ENCODE results near the gene TMEM92.
"Not testable (repeated sequence)": the region's sequence is repeated elsewhere in the genome, so short reads cannot be mapped to it uniquely, and the experiment has no call there.

The TMEM92 gene

DNA sequence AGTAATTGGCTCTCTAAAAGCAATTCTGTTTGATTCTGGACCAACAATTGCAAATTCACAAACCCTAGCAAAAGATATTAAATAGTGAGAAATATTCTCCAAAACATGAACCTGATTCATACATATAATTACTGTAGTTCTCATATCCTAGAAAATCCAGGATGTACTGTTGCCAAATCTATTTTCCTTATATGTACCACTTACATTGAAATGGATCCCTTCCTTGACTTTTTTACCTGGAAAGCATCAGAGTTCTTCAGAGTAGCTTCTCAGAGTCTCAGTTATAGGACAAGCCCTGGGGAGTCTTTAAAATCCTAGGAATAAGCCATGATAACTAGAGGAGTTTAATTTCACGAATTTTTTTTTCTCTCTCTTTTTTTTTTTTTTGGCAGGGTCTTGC is 16.7 kb downstream of the TMEM92 start:
- H3K4me3 ChIP-seq (ENCODE audit: low read depth, low read length): no peak overlapping the region
- DNase-seq (ENCODE audit: low read depth): no peak

DNA sequence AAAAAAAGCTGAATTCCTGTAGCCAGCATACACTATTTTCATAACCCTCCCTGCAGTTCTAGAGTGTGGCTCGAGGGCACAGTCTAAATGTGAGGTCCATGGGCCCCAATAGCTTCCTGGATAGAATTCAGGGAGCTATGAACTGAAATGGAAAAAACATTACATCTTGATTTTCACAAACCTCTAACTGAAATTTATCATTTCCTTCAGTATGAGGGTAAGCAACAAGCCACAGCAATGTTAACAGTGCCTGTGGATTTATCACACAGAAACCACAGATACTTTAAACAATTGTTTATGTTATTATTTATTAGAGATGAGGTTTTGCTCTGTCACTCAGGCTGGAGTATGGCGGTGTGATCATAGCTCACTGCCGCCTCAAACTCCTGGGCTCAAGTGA is 18.2 kb downstream of the TMEM92 start:
- DNase-seq (ENCODE audit: low read depth): no peak
- H3K4me3 ChIP-seq (ENCODE audit: low read depth, low read length): no peak overlapping the region

DNA sequence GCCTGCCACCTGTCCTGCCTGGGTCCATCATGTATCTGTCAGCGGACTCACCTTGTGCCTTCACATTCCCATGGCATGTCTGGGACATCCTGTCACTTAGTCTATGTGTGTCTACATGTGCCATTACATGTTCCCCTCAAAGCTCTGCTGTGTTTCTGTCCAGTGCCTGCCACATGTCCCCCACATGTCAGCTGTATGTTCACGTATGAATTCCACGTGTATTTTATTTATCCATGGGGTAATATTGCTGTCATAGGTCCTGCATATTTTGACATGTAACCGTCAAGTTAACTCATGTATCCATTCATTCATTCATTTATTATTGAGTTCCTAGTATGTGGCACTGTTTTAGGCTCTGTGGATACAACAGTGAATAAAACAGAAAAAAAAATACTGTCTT is 20.8 kb downstream of the TMEM92 start:
- DNase-seq (ENCODE audit: low read depth): no peak

DNA sequence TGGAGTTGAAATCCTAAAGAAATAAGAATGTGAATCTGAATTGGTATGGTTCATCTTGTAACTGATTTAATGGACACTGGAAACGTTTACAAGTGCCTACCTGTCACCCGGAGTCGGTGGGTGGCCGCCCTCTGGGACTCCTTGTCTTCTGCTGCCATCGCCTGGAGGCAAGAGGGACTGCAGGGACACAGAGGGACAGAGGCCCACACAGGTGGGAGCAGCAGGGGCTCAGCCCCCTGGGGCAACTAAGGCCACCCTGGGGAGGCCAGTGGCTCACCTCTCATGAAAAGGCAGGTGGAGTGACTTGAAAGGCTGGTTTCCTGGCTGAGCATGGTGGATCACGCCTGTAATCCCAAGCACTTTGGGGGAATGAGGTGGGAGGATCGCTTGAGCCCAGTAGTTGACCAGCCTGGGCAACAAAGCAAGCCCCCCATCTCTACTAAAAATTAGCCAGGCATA is 23.2 kb downstream of the TMEM92 start:
- no peak overlapping the region for H3K4me3 ChIP-seq (ENCODE audit: low read depth, low read length)
- DNase-seq (ENCODE audit: low read depth): no peak

More for the DNA sequence above, 20.8 kb downstream of the TMEM92 start:
- H3K4me3 ChIP-seq (ENCODE audit: low read depth, low read length): no peak overlapping the region

DNA sequence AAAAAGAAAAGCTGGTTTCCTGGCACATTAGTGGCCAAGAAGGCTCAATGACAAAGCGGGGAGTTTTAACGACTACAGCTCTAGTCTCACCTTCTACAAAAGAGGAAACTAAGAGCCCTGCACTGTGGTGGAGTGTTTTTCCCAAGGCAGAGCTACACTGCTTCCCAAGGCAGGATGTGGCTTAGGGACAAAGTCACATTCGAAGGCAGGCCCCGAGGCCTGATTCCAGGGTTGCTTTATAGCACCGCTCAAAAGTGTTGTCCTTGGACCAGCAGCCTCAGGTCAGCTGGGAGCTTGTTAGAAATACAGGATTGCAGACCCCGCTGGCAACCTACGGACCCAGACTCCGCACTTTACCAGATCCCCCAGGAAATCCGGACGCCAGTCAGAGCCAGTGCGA is 23.8 kb downstream of the TMEM92 start:
- H3K4me3 ChIP-seq (ENCODE audit: low read depth, low read length): no peak overlapping the region
- no peak for DNase-seq (ENCODE audit: low read depth)

DNA sequence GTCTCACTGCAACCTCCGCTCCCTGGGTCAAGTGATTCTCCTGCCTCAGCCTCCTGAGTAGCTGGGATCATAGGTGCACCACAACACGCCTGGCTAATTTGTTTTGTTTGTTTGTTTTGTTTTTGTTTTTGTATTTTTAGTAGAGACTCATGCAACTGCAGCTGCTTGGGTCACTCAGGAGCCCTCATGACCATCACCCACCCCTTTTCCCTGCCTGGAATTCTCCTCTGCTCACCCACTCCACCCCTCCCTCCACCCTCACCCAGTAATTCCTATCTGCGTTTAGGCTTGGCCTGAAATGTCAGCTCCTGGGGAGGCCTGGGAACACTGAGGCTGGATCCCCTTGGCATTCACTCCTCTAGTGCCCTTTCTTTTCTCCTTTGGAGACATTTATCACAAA is 25.5 kb downstream of the TMEM92 start:
- no peak for DNase-seq (ENCODE audit: low read depth)

DNA sequence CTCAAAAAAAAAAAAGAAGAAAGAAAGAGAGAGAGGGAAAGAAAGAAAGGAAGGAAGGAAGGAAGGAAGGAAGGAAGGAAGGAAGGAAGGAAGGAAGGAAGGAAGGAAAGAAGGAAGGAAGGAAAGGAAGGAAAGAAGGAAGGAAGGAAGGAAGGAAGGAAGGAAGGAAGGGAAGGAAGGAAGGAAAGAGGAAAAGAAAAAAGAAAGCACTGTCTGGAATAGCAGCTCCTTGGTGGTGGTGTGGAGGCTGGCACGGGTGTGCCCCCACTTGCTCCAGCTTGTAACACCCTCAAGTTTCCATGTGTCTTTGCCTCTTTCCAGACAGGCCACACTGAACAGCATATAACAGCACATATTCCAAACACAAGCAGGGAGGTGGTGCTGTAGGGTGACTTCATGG is 26.6 kb downstream of the TMEM92 start:
- not testable (repeated sequence) for DNase-seq (ENCODE audit: low read depth)

More for the DNA sequence above, 25.5 kb downstream of the TMEM92 start:
- H3K4me3 ChIP-seq (ENCODE audit: low read depth, low read length): no peak overlapping the region

DNA sequence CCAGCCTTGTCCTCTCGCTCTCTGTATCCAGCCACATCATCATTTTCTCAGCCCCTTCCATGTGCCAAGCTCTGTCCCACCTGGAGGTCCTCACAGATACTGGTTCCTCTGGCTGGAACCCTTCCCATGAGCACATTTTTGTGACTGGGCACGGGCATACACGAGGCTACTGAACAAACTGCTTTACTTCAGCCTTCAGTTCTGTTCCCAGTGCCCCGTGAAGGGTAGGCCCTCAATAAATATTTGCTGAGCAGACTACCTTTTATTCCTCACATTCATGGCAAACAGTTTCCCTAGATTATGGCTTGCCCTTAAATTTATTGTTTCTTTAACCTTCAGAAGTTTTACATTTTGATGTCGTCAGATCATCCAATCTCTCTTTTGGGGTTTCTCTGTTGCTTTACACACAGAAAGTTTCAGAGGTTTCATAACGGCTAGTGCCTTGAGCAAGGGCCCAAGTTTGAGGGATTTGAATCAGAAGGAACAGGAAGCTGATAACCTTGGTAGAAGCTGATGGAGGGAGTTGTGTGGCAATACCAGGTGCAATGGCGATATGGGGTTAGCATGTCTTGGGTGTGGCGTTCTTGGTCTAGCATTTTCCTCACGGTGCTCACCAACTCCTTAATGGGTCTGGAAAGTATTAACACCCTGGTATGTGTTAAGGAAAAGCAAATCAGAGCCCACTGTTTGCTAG is 27.8 kb downstream of the TMEM92 start:
- H3K4me3 ChIP-seq (ENCODE audit: low read depth, low read length): no peak overlapping the region
- no peak for DNase-seq (ENCODE audit: low read depth)

More for the DNA sequence above, 26.6 kb downstream of the TMEM92 start:
- not testable (repeated sequence) for H3K4me3 ChIP-seq (ENCODE audit: low read depth, low read length)

DNA sequence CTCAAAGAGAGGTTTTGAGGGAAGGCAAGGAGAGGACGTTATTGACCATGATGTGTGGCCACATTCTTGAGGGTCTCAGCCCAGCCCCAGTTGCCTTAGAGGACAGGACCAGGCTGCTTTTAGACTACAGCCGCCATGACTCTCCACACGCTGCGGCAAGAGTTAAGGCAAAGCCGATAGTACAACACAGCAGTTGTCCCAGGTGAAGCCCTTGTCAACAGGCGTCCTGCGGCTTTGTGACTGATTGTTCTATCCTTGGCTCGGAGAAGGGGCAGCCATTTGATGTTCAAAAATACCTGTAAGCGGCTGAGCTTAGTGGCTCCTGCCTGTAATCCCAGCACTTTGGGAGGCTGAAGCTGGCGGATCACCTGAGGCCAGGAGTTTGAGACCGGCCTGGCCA is 28.8 kb downstream of the TMEM92 start:
- no peak for DNase-seq (ENCODE audit: low read depth)
- no peak overlapping the region for H3K4me3 ChIP-seq (ENCODE audit: low read depth, low read length)

DNA sequence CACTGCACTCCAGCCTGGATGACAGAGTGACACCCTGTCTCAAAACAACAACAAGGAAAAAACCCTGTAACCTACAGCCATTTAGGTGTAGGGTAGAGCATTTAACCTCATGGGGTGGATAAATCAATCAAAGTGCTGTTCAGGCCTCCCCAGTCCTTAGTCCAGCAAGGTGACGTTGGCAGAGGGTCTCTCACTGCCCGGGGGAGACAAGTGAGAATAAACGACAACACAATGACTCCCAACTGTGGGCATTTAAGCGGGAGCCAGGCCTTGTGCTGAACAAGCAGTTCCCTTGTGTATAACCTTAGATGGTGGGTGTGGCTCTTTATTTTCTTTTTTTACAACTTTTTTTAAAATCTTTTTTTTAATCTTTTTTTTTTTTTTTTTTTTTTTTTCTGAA is 29.3 kb downstream of the TMEM92 start:
- H3K4me3 ChIP-seq (ENCODE audit: low read depth, low read length): no peak overlapping the region
- no peak for DNase-seq (ENCODE audit: low read depth)

DNA sequence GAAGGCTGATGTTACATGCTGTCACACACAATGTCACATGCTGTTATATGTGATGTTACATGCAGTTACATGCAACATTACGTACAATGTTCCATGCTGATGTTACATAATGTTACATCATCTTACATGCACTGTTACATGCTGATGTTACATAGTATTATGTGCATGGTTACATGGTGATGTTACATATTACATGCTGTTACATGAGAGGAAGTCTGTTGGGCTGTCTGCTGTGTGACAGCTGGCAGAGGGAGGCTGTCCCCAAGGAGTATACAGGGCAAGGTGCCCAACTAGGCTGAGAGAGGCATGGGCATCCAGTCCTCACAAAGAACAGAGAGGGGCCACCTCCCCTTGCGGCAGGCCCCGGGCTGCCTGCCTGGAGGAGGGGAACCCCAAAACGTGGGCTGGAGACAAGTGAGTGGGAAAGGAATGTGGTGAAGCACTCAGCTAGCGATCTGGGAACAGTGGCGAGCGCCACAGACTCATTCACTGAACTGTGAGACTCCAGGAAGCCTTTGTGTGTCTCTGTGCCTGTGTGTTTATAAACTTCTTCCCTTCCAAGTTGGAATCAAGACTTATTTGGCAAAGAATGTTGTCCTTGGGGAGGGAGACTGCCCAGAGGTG is 30.6 kb downstream of the TMEM92 start:
- H3K4me3 ChIP-seq (ENCODE audit: low read depth, low read length): no peak overlapping the region
- no peak for DNase-seq (ENCODE audit: low read depth)

DNA sequence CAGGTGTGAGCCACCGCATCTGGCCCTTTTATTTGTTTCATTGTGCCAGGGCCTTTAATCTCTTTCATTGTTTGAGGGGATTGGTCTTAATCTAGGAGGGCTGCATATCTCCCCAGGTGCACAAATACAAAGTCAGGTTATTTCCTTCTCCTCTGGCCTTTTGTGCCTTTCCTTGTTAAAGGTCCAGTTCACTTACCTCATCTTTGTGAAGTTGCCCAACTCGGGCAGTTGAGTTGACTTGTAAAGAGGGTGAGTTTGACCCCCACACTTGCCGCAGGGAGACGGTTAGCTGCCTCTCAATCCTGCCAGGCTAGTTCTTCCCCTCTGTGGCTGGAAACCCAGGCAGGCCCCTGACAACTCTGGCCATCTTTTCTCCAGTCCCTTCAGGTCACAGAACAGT is 33.4 kb downstream of the TMEM92 start:
- DNase-seq (ENCODE audit: low read depth): no peak
- no peak overlapping the region for H3K4me3 ChIP-seq (ENCODE audit: low read depth, low read length)

DNA sequence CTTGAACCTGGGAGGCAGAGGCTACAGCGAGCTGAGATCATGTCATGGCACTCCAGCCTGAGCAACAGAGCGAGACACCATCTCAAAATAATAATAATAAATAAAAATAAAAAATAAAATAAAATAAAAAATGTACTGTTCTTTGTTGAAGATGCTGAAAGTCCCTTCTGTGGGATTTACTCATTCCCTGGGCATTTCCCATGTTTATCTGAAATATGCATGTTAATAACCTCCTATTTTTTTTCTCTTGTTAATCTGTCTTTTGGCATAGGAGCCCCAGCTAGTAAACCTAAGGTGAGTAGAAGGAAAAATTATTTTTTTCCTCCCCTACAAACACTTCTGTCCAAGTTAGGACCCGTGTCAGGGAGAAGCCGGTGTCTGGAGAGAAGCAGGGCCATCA is 34.4 kb downstream of the TMEM92 start:
- no peak overlapping the region for H3K4me3 ChIP-seq (ENCODE audit: low read depth, low read length)
- DNase-seq (ENCODE audit: low read depth): no peak

DNA sequence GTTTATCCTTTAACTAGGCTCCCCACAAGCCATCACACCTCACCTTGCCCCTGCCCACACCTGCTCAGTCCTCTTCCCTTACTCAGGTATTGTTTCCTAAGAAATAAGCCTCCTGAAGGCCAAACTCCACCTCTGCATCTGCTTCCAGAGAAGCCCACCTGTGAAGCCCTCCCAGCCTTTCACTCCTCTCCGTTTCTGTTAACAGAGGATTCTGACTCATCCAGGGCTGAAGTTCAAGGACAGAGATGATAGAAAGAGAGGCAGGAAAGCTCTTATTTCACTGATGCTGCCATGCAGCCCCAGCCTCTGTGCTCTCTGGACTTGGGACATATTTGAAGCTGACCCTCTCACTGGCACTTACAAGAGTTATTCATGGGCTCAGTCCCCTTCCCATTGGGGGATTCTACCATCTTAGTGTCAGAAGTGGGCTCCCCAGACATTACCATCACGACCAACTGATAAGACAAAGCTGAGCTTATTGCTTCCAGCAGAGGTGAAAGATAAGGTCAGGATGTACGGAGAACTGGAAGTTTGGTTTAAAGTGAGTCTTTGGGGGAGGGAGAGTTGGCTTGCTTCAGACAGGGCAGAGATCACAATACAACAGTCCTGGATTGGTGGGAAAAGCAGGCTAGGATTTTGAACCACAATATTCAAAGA is 36.3 kb downstream of the TMEM92 start:
- H3K4me3 ChIP-seq (ENCODE audit: low read depth, low read length): no peak overlapping the region
- DNase-seq (ENCODE audit: low read depth): no peak

DNA sequence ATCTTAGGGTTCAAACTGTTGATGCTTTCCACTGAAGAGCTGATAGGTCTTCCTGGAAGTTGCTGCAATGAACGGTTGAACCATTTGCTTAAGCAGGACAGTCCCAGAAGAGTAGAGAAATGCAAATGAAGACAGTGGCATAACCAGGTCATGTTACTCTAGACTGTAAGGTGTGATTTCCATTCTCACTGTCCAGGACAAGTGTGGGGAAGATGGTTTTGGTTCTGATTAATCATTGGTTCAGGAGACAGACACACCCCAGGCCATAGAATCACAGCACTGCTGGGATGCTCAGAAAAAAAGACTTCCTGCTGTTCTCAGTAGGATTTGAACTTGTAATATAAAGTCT is 36.8 kb downstream of the TMEM92 start:
- H3K4me3 ChIP-seq (ENCODE audit: low read depth, low read length): no peak overlapping the region
- DNase-seq (ENCODE audit: low read depth): no peak

DNA sequence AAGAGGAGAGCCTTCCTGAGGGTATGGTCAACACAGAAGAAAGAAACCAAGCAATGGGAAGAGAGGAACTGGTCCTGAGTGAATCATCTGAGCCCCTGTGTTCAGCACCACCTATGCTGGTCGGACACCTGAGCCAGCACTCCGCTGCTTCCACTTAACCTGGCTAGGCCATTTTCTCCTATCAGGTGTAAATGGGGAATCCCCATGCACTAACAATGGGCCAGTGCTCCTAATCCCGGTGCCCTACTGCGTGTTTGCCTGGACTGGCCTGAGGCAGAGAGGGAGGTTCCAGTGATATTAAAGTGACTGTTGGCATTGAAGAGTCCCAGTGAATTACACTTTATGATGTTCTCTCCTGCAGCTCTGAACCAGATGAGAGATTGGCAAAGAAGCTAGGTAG is 37.2 kb downstream of the TMEM92 start:
- no peak for DNase-seq (ENCODE audit: low read depth)
- H3K4me3 ChIP-seq (ENCODE audit: low read depth, low read length): no peak overlapping the region

DNA sequence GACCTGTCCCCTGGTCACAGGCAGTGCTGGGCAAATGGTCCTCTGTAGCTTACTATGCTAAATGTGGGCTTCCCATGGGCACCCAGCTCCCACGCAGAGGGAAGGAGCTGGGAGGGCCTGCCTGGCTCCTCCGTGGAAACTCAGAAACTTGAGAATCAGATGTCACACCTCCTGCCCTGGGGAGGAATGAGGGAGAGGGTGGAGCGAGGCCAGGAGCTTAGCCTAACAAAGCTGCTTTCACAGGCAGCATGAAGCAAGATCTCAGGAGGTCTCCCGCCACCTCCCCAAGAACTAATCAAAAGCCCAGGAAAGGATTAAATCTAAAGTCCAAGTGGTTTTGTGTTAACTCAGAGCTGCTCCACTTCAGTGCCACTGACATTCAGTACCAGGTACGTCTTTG is 38.0 kb downstream of the TMEM92 start:
- DNase-seq (ENCODE audit: low read depth): no peak
- no peak overlapping the region for H3K4me3 ChIP-seq (ENCODE audit: low read depth, low read length)

DNA sequence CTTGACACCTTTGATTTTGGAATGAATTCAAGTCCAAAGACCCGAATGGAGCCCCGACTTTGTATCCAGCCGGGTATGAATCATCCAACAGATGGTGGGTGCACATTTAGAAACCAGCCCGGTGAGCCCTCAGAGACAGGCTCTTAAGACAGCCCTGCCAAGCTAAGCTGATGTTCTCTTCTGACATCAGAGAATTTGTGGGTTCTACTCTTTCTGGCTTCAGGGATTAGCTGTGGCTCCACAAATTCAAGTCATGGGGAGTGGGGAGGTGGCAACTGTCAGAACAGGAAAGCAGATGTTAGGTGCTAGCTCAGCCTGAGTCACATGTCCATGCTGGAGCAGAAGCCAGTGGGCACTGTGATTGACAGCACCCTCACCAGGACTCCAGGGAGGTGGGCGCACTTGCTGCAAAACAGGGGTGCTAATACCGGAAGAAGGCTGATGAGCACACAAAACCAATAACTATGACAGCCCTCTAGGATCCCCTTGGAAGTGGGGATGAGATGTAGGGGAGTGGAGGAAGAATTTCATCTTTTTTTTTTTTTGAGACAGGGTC is 40.3 kb downstream of the TMEM92 start:
- H3K4me3 ChIP-seq (ENCODE audit: low read depth, low read length): no peak overlapping the region
- DNase-seq (ENCODE audit: low read depth): no peak

DNA sequence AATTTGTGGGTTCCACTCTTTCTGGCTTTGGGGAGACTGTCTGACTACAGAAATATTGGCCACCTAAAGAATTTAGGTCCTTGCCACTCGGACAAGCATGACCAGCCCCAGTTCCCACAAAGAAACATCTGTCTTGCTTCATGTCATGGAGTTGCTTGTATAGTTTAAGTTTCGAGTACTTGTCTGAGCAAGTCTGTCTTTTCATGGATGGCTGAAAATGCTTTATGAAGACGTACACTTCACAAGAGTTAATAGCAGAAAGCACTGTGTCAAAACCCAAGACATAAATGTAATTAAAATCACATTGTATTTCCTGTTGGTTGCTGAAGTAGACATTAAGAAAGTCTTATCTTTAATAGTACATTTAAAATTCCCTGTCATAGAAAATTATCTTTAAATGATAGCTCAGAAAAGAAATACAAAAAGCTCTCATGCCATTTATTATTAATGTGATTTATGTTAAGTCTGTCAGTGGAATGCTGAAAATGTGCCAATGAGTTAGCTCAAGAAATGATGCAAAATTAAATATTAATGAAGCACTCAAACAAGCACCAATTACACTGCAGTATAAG is 41.8 kb downstream of the TMEM92 start:
- no peak overlapping the region for H3K4me3 ChIP-seq (ENCODE audit: low read depth, low read length)
- no peak for DNase-seq (ENCODE audit: low read depth)

DNA sequence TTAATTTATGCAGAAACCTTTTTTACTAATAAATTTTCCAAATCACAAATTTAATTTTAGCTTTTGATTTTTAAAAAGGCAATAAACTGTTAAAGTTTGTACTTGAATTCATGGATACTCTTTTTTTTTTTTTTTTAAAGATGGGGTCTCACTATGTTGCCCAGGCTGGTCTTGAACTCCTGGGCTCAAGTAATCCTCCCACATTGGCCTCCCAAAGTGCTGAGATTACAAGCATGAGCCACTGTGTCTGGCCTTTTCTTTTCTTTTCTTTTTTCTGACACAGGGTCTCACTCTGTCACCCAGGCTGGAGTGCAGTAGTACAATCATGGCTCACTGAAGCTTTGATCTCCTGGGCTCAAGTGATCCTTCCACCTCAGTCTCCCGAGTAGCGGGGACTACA is 42.4 kb downstream of the TMEM92 start:
- H3K4me3 ChIP-seq (ENCODE audit: low read depth, low read length); DNase-seq (ENCODE audit: low read depth): not testable (repeated sequence)

Data from skeletal muscle cell (primary cell).